Left forelimb (tissue), 1 donor: Measurements from ENCODE around the gene ZNF217.
A peak's percentile ranks its signal among the peaks of the same experiment; 100 is the strongest.
"Not testable (repeated sequence)": the region's sequence is repeated elsewhere in the genome, so short reads cannot be mapped to it uniquely, and the experiment has no call there.

Experiments
- DNase-seq: peaks from one replicate; pipeline ENCODE4 v3.0.0-alpha.2; 2018; ENCODE audit warnings: low spot score

Gene ZNF217

DNA sequence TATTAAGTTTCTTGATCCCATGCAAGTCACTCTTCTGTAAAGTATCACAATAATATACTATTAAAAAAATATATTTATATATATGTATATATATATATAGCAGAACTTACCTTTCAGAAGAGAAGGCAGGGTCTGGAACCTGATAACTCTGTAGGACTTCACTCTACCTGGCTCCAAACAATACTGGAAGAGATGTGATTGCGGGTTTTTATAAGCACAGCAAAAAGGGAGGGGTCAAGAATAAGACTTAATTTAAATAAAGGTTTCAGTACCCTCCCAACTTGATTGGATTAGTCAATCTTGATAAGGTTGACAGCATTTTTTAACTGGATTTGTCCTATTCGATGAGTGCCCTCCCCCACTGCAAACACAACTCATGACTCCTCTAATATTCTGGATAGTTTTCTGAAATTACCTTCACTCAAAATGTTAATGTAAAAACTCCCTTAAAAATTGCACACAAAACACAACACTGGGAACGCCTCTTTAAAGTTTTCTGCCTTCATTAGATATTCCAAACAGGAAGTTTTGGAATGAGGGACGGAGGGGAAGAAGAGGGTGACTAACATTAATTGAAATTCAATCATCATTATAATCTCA is 4.0 kb upstream of the ZNF217 start:
- no peak for DNase-seq

DNA sequence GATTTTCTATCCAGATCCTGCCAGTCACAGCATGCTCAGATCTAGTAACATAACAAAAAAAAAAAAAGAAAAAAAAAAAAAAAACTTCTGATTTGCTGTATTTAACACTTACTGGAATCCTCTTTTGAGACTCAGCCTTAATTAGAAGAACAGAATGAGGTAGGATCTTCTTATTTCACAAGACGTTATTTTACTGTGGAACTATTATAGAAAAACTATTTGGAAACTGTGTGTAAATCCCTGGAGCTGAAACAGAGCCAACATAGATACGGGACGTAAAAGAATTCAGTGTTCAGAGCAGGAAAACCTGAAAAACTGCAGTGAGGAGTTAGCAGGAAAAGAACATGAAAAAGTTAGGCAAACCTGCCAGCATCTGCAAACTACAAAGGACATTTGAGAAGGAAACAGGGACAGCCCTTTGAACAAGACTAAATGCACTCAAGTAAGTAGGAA is 3.4 kb upstream of the ZNF217 start:
- no peak for DNase-seq

DNA sequence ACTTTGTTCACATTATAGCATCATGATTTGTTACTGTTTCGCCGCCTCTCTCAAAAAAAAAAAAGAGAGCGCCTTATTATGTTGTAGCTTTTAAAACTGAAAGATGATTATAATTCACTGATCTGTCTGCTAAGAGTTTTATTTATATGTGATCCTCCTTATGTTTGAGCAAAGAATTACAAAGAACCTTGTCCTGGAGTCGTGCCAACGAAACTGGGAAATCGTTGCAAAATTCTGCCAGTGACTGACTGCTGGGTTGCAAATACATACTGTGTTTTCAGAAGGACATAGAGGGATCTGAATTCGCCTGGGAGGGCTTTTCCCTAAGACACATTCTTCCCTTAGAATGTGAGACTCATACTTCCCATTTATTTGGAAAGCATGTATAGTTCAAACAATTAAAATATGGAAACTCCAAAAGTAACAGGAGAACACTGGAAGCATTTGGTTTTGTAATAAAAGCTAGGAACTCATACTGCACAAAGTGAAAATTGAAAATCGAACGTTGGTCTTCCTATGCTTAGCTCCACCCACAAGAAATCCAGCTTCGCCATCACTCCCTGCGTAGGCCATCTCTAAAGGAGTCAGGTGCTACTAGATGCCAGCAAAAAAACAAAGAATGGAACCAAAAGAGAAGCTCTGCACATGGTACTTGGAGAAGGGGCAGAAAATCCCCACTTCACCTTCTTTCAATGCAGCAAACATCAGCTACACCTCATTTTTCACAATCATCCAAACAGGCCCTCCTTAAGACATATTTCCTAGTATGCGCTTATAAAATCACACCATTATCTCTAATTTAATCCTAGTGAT is 2.8 kb upstream of the ZNF217 start:
- not testable (repeated sequence) for DNase-seq

DNA sequence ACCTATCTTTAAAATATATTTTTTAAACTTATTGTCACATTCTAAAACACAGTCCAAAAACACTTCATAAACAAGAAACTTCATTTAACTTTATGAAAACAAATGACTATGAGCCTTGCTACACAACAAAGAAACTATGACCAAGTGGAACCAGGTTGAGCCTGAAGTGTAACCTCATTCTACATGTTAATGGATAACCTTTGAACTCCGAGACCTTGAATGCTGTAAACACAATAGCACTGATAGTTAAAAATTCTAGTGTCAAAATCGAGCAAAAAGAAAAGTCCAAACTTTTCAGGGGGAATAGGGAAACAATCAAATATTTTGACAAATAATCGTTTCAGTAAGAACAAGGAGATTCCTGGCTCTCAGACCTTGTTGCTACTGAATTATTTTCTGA is 2.1 kb upstream of the ZNF217 start:
- DNase-seq: not testable (repeated sequence)

DNA sequence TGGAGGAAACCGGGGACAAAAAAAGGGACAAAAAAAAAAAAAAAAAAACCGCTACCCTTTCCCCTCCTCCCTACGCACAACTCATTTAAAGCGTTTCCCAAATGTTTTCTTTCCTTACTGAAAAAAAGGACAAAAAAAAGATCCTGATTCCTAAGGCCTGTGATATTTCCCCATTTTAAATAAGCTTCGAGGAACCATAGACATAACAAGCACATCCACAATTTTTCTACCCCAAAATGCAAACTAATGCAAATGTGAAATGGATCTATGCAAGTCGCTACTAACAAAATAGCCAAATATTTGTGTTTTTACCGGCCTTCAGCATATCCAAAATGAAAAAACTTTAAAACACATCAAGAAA is 1.4 kb upstream of the ZNF217 start:
- no peak for DNase-seq

DNA sequence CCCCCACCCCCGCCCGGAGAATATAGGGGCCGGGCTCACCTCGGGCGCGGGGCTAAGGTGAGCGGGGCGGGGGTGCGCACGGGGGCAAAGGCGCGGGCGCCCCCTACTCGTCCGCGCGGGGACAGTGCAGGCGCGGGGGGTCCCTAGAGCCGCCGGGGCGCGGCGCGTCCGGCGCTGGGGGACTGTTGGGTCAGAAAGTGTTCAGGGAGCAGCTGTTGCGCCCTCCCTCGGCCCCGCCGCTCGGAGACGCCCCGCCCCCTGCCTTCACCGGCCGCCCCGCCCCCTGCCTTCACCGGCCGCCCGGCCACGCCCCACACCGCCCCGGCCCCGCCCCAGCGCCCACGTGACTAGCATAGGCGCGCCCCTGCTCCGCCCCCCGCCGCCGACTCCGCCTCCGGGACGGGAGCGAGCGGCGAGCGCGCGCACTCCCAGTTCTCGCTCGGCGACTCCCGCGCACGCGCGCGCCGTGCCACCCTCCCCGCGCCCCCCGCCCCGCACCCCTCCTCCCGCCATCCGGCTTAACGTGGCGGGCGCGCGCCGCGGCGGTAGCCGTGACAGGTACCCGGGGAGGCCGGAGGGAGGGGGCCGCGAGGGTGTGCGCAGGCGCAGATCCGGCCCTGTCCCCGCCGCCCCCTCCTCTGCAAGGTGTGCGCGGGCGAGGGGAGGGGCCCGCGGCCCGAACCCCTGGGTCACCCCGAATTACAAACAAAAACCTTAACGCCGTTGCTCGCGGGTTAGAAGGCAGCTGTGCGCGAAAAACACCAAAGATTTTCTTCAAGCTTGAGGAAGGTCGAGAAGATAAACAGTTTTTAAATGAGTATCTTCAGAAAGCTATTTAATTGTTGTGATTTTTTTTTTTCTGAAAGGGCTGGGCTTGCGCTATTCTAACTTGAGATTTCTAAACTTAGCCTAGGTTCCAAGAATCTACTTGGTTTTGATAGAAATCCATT is 704 bp upstream of the ZNF217 start:
- DNase-seq: peak; percentile 99

DNA sequence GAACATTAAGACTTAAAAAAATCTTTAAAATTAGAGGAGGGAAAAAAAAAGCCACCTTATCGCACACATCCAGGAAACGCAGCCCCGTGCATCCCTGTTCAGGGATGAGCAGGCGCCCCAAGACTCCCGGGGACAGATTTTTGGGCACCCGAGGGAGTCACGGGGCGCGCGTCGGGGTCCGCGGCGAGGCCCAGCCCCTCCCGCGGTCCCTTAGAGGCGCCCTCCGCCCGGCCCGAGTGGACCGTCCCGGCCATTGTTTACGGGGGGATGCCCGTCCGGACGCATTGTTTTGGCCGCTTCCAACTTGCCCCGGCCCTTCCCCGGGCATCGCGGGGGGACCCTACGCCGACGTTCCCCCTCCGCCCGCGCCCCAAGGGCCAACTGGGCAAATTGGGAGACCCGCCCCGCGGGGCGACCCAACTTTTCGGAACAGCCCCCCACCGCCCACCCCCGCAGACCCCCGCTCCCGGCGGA is 610 bp downstream of the ZNF217 start:
- DNase-seq: peak; percentile 76

DNA sequence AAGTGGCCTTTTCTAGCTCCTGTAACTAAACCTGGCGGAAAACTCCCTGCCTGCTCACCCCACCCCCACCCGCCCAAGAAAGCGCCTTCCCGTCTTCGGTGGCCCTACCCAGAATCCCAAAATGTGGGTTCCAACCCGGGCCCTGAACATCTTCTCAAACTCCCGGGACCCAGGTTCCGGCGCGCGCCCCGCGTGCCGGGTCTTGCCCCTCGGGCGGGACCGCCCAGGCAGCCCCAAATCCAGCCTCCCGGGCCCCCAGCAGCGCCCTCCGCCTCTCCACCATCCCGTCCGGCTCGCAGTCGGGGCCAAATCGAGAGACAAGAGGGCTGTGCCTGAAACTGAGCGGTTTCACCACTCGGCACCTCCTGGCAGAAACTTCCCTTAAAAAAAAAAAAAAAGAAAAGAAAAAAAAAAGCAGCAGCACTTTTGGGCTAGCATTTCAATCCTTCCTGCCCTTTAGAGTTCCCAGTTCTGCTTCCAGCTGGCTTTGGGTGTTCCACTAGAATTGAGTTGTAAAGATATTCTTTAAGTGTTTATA is 1.1 kb downstream of the ZNF217 start:
- peak; percentile 80 for DNase-seq

DNA sequence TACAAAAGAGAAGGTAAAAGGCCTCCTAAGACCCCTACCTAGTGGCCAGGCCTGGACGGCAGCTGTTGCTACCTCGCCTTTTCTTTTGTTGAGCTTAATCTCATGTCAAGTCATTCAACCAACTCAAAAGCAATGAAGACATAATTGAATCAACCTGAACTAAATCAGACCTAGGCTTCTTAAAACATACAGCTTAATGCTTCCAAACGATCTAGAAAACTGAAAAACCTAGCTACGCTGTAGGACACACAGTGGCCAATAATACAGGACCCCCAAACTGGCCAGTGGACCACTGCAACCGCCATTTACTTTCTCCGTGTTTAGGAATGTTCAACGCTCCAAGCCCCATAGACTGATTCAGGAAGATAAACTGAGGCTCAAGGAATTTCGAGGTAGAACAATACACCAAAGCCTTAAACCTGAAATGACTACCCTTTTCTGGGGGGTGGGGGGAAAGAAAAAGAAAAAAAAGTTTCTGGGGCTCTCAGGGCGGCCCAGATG is 1.6 kb downstream of the ZNF217 start:
- DNase-seq: not testable (repeated sequence)

DNA sequence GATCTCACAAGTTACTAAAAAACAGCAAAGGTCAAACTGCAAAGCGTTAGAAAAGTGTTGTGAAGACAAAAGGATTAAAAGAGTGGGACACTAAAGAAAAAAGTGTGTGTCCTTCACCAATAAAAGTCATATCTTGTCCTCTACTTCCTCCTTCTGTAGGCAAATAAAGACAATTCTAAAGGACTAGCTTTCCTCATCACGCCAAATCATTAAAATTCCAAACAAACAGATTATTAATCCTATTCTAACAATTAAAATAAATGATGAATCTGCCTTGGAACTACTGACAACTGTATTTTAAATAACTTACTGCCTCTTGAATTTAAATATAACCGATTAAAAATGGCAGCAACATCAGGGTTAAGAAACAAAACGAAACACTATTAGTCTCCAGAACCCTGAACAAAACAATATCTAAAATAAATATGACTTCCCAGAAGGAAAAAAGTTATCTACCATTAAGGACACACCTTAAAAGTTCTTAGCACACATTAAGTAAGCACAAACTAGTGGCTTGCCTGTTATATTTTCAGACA is 2.4 kb downstream of the ZNF217 start:
- DNase-seq: not testable (repeated sequence)

DNA sequence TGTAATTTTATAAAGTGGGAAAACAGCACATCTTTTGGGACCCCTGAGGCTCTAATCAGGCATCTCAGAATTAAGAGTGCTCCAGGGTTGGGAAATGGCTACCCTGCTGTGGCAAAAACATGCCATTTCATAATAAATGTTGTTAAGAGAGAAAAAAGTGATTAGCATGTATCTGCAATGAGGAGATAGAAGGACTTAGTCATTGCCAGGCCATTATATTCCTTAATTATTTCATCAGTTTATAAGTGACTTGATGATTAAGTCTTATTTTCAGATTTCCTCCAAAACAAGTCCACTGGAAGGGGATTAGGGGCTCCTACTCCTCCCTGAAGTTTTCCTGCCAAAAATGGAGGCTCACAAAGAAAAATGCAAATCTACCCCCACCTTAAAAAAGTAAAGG is 3.0 kb downstream of the ZNF217 start:
- DNase-seq: not testable (repeated sequence)

DNA sequence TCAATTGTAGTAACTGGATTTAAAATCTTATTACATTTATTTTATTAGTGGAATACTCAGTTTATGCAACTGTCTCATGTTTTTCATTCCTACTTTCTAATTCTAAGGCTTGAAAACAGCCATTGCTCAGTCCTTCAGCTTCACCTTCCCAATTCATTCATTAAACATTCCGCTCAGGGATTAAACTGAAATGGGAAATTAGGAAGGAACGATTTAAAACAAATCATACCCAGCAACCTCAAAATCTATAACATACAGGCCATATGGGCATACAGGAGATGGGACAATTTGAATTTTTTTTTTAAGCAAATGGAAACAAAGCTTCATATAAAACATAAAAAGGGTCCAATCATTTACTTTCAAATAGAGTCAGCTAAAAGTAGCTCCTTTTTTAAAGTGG is 3.5 kb downstream of the ZNF217 start:
- not testable (repeated sequence) for DNase-seq

DNA sequence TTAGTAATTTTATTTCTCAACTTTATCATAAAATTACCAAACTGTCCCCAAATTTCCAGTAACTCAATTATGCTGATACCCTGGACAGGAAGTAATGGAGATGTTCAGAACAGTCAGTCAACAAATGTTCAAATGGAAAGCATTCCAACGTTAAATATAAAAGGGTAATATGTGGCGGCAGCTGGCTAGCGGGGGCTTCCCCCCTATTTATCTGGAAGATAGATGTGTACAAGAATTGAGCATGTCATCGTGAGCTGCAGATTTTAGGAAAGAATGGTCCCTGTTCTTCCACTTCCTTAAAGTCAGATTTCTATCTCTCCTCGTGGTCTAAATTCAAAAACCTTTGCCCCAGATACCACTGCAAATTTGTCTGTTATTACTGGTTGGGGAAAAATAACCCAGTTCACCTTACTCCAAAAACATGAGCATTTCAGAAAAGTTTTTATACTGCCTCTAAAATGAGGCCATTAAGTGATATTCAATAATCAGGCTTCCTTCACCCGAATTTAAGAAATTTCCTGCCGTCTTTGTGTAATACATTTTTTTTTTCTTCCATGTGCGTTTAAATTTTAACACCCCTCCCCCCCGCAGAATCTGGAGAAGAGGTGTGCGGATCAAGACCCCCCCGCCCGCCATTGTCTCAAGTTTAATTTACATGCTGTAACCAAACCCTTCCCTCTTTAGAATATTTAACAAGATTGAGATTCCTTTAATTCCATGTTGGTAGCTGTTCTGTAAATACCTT is 4.1 kb downstream of the ZNF217 start:
- DNase-seq: not testable (repeated sequence)

DNA sequence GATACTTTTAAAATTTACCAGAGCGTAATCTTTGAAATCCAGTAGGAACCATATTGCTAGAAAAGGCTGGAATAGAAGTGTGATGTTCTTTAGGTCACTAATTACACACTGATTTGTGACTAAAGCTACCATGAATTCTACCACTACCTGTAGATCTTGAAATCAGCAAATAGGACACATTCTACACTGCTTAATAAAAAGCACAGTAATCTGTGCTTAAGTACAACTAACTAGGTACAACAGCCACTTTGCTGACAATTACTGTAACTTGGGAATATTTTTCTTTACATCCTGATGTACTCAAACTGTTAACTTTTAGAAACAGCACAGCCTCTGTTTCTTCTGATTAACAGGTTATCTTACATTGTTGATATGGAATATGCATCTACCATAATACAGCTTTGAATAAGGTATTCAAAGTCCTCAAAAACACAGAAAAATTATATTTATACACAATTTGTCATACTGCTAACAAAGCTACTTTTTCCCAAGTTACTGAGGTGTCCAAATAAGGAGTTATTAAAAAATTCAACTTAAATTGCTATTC is 6.4 kb downstream of the ZNF217 start:
- DNase-seq: not testable (repeated sequence)

DNA sequence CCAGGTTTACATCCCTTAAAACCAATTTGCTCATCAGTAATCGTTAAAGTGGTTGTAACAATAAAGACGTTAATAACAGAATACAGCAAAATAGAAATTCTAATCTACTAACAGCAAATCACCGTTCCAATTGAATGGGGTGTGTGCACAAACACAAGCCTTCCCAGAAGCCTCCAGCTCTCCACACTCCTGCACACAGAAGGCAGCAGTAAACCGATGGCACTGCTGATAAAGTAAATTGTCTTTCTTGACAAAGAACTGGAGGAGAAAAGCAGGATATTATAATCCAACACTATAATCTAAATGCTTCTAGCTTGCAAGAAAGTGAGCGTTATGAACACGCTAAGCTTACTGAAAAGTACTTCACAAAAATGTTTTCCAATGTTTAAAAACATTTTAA is 7.0 kb downstream of the ZNF217 start:
- DNase-seq: no peak

DNA sequence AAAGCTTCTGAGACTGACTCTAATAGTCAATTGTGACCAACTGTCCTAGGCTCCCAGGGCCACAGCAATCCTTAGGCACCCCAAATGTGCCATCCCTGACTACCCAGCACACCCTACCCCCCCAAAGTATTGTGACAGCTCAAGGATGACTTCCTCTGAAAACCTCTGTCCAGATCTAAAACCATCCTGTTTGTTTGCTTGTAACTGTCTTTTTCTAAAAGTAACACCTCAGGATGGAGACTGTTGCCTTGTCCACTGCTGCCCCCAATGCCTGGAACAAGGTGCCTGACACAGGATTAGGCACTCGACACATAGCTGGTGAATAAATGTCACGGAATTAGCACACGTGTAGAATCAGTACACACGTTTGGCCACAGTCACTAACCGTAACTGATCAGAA is 7.7 kb downstream of the ZNF217 start:
- DNase-seq: not testable (repeated sequence)

DNA sequence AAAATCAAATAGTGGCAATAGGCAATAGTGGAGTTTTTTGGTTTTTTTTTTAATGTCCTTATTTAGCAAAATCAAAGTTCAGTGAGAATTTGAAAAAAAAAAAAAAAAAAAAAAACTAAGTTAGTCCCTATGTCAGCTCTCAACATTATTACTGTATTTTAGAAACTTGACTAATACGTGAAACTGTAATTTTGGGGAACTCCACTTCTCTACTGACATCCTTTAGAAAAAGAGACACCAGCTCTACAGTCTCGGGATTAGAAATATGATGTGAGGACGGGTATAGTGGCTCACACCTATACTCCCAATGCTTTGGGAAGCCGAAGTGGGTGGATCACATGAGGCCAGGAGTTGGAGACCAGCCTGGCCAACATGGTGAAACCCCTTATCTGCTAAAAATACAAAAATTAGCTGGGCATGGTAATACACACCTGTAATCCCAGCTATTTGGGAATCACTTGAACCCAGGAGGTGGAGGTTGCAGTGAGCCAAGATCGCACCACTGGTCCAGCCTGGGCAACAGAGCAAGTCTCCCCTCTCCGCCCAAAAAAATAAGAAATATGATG is 8.6 kb downstream of the ZNF217 start:
- not testable (repeated sequence) for DNase-seq

DNA sequence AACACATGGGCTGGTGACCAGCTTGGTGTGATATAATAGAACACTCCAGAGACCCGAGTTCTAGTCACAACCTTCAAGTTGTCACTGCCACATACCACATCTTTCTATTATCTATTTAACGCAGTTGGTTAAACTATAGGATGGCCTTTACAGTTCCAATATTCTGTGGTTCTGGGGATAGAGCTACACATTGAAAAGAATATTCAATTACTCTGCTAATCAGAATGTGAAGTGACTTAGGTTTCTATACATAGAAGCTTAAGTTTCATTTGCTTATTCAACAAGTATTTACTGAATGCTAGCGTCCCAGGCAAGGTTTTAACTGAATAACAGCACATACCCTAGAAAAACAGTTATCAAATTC is 9.1 kb downstream of the ZNF217 start:
- DNase-seq: not testable (repeated sequence)

DNA sequence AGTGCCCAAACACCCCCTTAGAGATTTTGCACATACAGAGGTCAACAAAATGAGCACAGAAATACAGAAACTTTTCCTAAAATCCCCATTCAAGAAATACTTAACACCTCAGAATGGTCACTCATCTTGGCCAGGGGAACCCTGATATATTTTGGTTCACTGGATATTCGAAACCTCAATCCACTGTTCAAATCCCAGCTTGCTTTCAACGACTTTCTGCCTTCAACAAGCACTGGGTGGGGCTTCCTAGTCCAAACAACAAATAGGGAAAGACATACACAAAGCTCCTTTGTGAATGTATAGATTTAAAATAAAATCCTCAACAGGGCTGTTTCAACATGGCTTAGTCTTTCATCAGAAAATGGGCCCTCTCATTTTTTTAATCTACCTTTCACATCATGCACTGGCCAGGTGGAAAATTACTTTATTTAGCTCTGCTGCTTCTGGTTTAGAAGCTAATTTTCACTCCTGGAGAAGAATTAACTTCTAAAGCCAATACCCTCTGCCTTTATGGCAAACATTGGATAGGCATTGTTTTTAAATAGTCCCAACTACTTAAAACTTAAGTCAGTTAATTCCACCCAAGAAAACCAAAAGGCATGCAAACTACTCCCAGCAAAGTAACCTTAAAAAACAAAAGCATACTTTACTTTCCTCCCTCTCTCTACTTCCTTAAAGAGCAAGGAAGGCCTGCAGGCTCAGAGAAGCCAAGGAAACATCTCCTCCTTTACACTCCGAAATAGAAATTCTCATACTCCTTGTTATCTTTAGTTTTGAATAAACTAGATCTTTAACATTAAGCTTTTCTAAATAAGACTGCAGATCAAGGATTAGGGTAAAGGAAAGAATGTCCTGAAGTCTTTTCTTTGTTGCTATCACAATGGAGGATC is 9.7 kb downstream of the ZNF217 start:
- not testable (repeated sequence) for DNase-seq
